ENCODE data around the gene FYN.

- no peak for TF ChIP-seq CTCF (IDR thresholded peaks at IDR 0.05; ENCODE audit: low read depth, low read length)
- no peak for TF ChIP-seq POLR2A (IDR thresholded peaks at IDR 0.05; ENCODE audit: extremely low read depth, insufficient read length)
- TF ChIP-seq MAX (IDR thresholded peaks at IDR 0.05; ENCODE audit: low read depth, low read length) = no peak
These were observed 67.1 kb downstream of the FYN start for GRCh38 chr6:111806165-111806547.
